HG03520 (cell line): Measurements from ENCODE around the gene HDAC7.
"Not testable (repeated sequence)": the region's sequence is repeated elsewhere in the genome, so short reads cannot be mapped to it uniquely, and the experiment has no call there.

ENCODE experiments used
- ATAC-seq: cut with Tn5 transposase; IDR thresholded peaks from one replicate; pipeline ENCODE4 v1.9.1; 2021; ENCODE audit warnings: mild to moderate bottlenecking, moderate library complexity; ENCODE audit not compliant: unreplicated experiment

The HDAC7 gene

DNA sequence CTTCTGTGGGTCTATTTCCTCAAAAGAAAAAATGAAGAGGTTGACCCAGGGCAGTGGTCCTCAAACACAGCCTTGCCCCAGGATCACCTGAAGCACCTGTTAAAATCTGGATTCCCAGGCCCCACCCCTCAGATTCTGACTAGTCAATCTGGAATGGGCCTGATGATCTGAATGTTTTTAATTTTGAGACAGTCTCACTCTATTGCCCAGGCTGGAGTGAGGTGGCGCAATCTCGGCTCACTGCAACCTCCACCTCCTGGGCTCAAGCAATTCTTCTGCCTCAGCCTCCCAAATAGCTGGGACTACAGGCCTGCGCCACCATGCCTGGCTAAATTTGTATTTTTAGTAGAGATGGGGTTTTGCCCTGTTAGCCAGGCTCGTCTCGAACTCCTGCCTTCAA lies 4.3 kb downstream of the HDAC7 start:
- not testable (repeated sequence) for ATAC-seq

DNA sequence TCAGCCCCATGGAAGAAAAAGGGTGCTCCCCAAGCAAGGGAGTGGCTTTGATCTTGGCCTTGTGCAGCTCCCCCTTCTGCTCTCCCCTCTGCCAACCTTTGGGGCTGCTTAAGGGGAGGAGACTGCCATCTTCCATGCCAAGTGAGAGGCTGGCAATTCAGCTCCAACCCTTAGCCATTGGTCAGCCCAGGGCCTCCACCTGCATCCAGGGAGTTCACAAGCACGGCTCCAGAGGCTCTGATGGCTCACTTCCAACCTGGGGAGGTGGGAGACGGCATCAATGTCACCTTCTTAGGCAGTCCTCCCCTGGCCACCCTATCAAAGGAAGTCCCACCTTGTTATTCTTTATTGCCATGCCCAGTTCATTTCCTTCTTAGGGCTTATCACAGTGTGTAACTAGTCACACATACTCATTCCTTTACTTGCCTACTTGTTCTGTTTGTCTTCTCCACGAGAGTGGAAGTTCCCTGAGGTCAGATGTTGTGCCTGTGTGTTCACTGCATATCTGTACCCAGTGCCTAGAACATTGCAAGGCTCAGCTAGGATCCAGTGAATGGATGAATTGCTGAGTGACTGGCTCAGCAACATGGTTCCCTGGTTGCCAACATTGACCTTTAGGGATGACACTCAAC lies 5.0 kb downstream of the HDAC7 start:
- ATAC-seq, result no peak

DNA sequence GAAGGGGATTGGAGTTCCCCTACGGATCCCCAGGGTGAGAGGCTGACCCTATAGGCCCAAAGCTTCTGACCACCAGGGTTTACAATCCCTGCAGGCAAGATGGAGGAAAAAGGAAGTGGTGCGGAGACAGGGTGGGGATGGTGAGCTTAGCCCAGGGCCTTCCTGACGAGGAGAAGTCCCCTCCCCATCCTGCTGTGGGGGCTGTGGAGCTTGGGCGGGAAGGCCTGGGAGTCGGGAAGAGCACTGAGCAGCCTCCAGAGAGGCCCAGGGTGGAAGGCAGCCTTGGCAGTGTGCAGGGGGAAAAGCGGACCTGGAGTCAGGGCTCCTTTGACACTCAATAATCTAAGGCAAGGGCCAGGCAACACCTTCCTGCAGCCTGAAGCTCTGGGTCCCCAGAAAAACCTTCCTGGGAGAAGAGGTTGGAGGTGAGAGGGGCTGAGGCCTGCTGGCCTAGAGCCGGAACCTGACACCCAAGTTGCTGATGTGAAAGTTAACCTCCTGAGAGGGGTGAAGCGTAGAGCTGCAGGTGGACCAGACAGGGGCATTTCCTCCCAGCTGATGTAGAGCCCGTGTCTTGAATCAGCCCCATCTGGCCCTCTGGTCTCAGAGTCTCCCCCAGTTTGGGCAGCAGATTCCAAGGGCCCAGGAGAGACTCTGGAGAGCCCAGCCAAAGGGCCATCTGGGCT lies 6.0 kb downstream of the HDAC7 start:
- peak; percentile 8 for ATAC-seq

DNA sequence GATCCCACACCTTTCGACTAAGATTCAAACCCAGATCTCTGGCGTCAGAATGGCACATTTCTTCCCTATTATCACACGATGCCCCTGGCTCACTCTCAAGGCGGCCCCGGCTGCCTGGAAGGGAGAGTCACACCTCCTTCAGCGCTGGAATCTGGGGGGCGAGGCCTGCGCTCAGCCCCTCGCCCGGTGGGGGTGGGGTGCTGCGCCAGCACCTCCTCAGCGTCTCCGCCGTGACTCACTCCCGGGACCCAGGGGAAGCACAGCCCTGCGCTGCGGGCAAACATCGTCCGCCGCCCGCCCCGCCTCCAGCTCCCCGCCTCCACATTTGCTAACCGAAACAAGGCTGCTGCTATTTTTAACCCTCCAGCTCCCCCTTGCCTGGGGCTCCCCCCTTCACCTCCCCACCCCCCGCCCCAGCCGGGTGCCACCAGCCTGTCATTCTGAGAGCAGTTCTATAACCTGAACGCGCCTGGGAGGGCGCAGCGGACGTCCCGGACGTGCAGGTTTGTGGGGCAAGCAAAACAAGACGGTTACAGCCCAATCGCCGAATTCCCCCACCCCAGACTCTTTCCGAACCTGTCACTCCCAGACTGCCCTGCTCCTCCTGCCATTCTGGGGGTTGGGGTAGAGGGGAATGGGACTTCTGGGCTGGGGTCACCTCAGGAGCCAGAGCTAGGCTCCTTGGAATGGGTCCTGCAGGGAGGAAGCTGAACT lies 6.7 kb downstream of the HDAC7 start:
- ATAC-seq, result peak; percentile 59

DNA sequence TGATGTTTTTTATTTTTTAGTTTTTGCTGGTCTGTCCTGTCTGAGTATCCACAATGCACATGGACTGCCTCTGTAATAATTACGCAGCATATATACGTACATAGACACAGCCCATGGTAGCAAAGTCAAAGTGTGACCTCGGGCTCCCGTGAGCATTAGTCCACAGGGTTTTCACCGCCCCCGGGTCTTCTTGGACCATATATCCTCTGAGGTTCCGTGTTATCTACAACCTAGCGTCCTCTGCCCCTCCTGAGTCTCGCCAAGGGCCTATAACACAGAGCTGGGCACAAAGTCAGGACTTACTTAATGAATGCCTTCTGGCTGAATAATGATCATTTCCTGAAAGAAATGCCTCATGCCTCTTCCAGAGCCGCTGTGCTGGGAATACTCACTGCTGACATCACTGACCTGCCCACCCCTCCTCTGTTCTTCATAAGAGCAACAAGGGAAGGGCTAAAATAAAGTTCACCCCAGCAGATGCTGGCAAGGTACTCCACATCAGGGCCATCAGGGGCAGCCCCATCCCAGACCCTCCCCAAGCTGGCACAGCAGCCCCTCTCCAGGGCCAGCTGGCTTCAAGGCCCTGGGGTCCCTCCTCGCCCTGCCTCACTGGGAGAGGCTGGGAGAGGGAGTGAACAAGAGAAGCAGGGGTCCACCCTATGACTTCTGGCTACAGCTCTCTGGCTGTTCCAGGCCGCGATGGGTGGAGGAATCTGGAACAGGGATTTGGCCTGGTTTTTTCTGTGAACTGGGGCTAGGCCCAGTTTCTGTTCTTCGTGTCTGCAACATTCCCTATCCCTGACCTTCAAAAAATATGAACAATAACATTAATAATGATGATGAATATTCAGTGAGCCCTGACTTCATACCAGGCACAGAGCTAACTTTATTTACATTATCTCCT lies 7.9 kb downstream of the HDAC7 start:
- no peak for ATAC-seq

DNA sequence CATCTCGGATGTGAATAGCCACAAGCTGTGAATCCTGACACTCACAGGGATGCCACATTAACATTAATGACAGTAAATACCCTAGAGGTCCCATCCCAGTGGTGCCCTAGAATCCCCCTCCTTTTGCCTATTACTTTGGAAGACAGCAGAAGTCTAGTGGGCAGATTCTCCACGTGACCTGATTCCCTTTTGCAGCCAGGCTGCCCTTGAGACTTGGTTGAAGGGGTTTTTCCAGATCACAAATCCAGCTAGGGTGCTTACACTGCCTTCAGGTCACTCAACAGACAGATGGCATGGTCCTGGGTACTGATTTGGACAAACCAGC lies 8.7 kb downstream of the HDAC7 start:
- no peak for ATAC-seq

DNA sequence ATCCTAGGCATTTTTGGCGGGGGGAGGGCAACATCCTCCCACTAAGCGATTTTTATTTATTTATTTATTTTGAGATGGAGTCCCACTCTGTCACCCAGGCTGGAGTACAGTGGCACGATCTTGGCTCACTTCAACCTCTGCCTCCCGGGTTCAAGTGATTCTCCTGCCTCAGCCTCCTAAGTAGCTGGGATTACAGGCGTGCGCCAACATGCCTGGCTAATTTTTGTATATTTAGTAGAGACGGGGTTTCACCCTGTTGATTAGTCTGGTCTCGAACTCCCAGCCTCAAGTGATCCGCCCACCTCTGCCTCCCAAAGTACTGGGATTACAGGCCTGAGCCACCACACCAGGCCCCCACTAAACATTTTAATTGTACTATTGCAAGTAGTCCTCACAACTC lies 10.2 kb downstream of the HDAC7 start:
- not testable (repeated sequence) for ATAC-seq

DNA sequence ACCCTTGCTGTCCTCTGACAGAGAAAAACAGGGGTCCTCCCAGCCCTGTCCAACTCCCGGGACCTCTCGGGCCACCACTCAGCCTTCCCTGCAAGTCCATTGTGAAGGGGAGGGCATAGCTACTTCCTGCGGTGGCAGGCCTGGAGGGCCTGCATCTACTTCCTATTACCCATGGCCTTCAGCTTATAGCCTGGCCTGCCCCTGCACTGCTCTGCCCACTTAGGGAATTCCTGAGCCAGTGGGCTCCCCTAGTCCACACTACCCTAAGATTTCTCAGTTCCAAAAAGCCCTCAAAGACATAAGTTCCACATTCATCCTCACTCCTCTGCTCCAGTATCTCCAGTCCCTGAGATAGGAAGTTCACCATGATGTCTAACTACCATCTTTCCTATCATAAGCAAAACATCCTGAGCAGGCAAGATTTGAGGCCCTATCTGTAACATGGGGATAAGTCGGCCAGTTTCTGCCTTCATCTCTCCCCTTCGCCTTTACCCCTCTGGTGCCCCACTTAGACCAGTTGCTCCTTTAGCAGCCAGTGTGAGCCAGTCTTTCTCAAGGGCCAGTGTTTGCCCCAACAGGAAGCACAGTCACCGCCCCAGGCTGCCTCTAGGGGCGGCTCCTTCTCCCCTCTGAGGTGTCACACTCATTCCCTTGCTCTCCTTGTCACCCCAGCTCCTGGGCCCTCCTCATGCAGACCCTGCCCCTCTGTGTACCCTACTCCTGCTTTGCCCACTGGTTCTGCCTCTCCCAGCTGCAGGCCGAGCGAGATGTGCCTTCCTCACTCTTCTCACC lies 10.9 kb downstream of the HDAC7 start:
- no peak for ATAC-seq

DNA sequence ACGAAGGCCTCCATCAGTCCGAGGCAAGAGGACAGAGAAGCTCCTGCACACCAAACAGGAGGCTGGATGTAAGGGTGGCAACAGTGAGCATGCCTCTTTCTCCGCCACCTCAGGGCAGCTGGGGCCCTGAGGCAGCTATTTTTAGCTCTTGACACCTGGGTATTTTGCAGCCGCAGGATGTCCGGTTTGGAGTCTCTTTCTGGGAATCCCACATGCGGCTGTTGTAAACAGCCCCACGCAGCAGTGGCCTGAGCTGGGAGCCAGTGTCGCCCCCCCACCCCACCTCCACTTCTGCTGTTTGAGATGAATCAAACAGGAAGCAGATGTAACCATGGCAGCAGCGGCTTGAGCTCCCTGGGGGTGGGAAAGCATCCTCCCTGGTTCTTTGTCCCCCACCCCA lies 11.7 kb downstream of the HDAC7 start:
- no peak for ATAC-seq

DNA sequence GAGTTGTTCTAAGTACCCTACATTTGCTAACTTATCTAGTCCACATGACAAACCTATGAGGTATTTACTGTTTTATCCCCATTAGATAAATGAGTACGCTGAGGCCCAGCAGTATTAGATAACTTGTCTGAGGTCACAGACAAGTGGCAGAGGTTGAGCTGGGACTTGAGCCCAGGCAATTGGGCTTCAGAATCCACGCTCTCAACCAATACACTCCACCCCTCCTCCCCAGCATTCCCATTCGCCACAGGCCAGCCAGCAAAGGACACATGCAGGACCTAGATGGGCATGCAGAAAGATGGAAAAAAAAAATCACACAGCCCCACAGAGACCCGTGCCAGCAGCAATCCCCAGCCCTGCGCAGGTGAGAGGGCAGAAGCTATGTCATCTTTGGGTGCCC lies 12.4 kb downstream of the HDAC7 start:
- ATAC-seq, result no peak

DNA sequence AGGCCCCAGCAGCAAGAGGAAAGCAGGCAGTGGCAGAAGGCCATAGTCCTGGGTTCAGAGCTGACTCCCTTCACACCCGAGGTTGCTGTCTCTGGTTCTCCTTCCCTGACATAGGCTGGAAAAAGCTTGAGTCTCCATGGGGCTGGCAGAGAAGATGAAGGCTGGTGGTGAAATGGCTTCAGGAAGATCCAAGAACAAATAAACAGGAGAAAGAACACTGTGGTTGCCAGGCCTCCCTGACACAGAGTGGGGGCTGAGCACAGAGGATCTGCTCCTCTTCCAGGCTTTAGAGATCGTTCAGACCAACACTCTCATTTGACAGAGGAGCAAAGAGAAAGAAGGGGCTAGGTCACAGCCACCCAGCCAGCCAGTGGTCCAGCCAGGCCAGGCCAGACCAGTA lies 14.3 kb downstream of the HDAC7 start:
- no peak for ATAC-seq

DNA sequence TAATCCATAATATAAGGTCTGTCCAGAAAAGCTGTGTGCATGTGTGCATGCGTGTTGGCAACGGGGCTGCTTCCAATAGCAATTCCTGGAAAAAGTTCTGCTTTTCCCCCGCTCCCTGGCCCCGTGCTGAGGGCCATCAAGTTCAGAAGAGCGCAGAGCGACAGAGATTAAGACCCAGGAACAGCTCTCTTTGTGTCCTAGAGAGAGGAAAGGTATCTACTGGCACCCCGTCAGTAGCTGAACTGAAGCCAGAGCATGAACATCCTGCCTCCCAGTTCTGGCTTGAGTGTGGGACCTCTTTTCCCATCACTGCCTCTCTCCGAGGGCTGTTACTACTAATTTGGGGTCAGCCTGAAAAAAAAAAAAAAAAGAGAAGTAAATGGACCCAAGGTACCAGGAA lies 15.5 kb downstream of the HDAC7 start:
- no peak for ATAC-seq

DNA sequence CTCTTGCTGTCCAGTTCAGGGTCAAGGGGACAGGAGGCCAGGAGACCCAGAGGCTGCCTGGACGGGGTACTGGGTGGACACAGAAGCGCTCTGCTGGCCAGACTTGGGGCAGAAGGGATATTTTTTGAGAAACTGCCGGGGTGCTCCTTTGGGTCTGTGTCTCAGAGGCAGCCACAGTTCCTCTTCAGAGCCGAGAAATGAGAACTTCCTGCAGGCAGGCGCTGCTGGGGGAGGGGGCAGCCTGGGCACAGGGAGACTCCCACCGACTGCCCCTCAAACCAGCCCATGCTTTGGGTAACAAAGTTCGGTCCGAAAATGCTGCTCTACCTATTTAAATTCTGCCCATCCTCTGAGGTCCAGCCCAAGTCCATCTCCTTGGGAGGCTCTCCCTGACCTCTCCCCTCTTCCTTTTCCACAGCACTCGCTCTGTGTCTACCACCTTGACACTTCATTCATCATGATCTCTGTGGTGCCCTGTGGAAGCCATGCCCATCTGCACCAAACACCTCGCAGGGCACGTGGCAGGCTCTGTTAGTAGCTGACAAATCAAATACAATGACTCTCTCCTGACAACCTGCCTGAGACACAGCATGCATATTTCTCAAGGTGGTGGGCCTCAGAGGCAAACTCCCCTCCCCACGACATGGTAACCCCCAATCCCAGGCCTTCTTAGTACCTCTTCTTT lies 16.4 kb downstream of the HDAC7 start:
- ATAC-seq, result no peak

DNA sequence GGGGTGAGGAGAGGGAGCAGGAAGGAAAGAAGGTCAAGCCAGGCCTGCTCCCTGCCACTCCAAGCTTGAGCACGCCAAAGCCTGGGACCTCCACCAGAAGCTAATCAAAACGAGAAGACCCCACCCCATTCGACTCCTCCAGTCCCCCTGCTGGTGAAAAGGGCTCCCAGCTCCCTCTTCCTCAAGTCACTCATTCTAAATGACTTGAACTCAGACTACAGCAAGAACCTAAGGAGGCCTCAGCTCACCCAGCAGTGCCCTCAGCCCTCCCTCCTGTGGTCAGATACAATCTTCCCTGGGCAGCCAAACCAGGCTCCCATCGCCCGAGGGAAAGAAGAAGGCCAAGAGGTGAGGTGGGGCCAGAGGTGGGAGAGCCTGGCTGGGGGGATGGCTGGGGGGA lies 17.4 kb downstream of the HDAC7 start:
- no peak for ATAC-seq

DNA sequence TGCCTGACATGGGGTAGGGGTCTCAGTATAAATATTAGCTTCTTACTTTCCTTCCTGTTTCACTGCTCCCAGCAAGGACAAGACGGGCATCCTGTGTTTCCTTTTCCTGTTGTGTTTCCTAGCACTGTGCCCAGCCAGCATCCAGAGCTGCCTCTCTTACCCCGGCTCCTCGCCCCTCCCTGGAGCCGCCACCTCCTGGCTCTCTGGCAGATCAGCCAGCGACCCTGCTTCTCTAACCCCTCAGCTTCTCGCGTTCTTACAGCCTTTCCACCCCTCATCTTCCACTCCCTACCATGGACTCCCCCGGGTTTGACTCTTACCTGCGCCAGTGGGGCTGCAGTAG lies 17.8 kb downstream of the HDAC7 start:
- ATAC-seq, result no peak

DNA sequence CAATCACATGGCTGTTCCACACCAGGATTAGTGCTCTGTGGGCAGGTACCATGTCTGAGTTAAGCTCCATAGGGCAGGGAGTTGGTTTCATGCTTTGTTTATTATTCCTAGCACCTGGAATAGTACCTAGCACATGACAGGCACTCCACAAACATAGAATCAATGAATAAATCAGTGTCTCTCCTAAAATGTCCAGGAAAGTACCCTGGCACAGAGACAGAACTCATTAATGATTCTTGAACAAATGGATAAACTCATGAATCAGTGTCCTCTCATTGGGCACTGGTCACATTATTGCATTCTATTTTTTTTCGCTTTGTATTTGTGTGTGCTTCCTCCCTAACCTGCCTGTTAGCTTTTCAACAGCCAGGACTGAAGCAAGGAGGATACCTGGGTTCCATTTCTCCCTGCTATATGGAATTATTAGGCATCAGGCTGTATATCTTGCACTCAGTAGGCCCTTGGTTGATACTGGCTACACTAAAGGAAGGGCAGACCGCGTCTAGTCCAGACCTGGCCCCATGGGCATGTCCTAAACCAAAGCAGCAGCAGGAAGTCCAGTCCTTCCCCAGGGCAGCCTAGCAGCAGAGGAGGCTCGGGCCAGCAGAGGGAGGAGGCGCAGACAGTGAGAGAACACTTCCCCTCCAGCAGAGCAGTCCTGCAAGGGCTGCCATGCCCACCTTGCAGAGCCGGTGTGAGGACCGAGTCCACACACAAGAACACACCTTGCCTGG lies 18.4 kb downstream of the HDAC7 start:
- no peak for ATAC-seq

DNA sequence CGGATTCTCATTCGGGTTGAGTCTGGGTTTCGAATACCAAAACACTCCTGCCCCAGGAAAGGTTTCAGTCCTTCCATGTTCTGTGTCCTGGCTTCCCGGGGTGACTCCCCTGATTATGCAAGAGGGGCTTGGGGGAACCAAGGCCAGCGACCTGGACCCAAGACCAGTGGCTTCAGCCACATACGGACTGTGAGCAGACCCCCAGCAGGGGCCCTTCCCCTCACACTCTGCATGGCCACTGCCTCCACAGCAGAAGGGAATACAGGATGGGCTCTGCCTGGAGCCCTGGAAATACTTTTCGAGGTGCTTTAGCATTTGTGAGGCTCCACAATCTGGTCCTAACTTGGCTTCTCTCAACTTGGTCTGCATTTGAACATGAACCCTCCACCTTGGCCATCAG lies 19.1 kb downstream of the HDAC7 start:
- no peak for ATAC-seq

DNA sequence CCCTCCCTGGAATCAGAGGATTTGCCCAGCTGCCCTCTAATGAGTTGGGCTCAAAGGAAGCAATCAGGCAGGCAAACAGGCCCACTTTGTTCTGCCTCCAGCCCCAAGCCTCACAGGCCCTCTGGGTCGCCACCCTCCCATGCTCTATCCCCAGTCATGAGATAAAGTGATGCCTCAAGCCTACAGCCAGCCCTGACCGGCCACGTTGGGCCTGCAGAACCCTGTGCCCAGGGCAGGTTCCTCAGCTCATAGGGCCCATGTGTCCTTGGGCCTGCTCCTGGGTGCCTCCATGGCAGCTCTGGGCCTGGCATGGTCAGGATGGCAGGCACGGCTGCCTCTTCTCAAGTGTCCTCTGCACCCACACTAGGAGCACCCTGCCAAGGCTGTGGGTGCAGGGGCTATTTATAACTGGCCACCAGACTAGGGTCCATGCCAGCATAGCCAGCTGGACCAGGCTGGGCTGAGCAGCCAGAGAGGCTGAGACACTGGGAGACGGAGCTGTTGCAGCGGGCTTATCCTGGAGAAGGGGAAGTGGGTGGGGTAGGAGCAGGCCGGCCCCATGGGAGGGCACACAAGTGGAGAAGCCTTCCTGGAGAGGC lies 20.2 kb downstream of the HDAC7 start:
- ATAC-seq, result no peak

DNA sequence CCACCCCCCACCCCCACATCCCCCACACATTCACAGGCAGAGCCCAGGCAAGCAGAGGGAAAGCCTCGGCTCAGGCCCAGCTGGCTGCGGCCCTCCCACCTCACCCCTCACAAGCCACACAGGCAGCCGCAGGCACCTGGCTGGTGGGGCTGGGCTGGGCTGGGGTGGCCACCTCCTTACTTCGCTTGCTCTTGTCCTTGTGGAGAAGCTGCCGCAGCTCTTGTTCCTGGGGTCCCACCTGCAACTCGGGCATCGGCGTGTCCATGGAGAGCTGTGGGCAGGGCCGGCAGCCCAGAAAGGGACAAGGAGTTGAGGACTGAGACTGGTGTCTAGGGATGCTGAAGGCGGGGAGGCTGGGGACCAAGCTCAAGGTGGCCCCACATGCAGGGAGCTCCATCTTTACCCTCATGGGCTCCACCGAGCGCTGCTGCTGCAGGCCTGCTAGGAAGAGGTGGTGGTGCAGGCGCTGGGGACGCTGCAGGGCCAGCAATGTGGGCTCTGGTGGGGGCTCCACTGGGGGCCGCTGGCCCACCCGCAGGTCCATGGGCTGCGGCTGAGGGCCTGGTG lies 21.2 kb downstream of the HDAC7 start:
- no peak for ATAC-seq
